Hippocampal formation (tissue), 2 donors: ENCODE measurements around the gene SYCP2.

Source experiments
- DNase-seq, 2 donors: peaks; one replicate each; lab custom pipeline; 2025; lab: John Stamatoyannopoulos, UW

SYCP2 gene

GRCh38 chr20:59945175-59945574, 11.7 kb upstream of the SYCP2 start:
- DNase-seq, result no peak

GRCh38 chr20:59944726-59945125, 11.3 kb upstream of the SYCP2 start:
- DNase-seq, result no peak

GRCh38 chr20:59942245-59942644, 8.8 kb upstream of the SYCP2 start:
- DNase-seq, result no peak

GRCh38 chr20:59940956-59941294, 7.5 kb upstream of the SYCP2 start:
- peak in 1 of 2 donors; percentile 79 for DNase-seq

GRCh38 chr20:59940129-59940955, 6.9 kb upstream of the SYCP2 start, which contains the start of the genes FAM217B and PPP1R3D:
FAM217B (plus strand) TSS chr20:59940389; CDS start chr20:59943944, 3,555 bp downstream.
PPP1R3D (minus strand) TSS chr20:59940305; CDS start chr20:59939931, 374 bp downstream.
- DNase-seq, result peak; percentile 89 to 94

GRCh38 chr20:59939879-59940128, 6.4 kb upstream of the SYCP2 start:
- DNase-seq, result no peak

GRCh38 chr20:59939052-59939878, 5.8 kb upstream of the SYCP2 start:
- no peak for DNase-seq

GRCh38 chr20:59938696-59939051, 5.2 kb upstream of the SYCP2 start:
- DNase-seq, result no peak

- no peak for DNase-seq
These were observed 4.8 kb upstream of the SYCP2 start for GRCh38 chr20:59938221-59938620.

GRCh38 chr20:59937150-59937549, 3.7 kb upstream of the SYCP2 start:
- DNase-seq, result peak in 1 of 2 donors; percentile 27

GRCh38 chr20:59936409-59936808, 3.0 kb upstream of the SYCP2 start:
- DNase-seq, result no peak

GRCh38 chr20:59935457-59936185, 2.2 kb upstream of the SYCP2 start:
- DNase-seq, result no peak

- peak; percentile 65 to 77 for DNase-seq
These were observed 580 bp upstream of the SYCP2 start for GRCh38 chr20:59933849-59934585.

GRCh38 chr20:59932616-59933295, 681 bp downstream of the SYCP2 start:
- DNase-seq, result no peak

- DNase-seq, result no peak
These were observed 1.7 kb downstream of the SYCP2 start for GRCh38 chr20:59931511-59932312.

GRCh38 chr20:59925899-59926298, 7.5 kb downstream of the SYCP2 start:
- no peak for DNase-seq

GRCh38 chr20:59925359-59925758, 8.1 kb downstream of the SYCP2 start:
- DNase-seq, result no peak

- no peak for DNase-seq
These were observed 9.9 kb downstream of the SYCP2 start for GRCh38 chr20:59923514-59923913.

GRCh38 chr20:59920944-59921343, 12.5 kb downstream of the SYCP2 start:
- no peak for DNase-seq

- DNase-seq, result no peak
These were observed 20.8 kb downstream of the SYCP2 start for GRCh38 chr20:59912609-59913008.
